PC-9 (cell line): ENCODE results near the gene RLIM.
A peak's percentile ranks its signal among the peaks of the same experiment; 100 is the strongest.

Source experiments
- EZH2 ChIP-seq: fragments of 200-600 bp; sonication (generic); IDR thresholded peaks from 2 replicates; pipeline ENCODE4 v1.8.0; 2017; ENCODE audit warnings: antibody characterized with exemption, low read depth
- TF ChIP-seq, protein P1 (sequence below): fragments of 200-600 bp; sonication (generic); conservative IDR thresholded peaks from 2 replicates; pipeline ENCODE4 v1.6.1; 2017; ENCODE audit warnings: mixed run types, antibody characterized with exemption, mild to moderate bottlenecking, moderate library complexity

GRCh38 chrX:74550295-74550802 lies 64.1 kb downstream of the RLIM start:
- TF ChIP-seq, protein P1, sequence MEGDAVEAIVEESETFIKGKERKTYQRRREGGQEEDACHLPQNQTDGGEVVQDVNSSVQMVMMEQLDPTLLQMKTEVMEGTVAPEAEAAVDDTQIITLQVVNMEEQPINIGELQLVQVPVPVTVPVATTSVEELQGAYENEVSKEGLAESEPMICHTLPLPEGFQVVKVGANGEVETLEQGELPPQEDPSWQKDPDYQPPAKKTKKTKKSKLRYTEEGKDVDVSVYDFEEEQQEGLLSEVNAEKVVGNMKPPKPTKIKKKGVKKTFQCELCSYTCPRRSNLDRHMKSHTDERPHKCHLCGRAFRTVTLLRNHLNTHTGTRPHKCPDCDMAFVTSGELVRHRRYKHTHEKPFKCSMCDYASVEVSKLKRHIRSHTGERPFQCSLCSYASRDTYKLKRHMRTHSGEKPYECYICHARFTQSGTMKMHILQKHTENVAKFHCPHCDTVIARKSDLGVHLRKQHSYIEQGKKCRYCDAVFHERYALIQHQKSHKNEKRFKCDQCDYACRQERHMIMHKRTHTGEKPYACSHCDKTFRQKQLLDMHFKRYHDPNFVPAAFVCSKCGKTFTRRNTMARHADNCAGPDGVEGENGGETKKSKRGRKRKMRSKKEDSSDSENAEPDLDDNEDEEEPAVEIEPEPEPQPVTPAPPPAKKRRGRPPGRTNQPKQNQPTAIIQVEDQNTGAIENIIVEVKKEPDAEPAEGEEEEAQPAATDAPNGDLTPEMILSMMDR: peak; percentile 92
- no peak for TF ChIP-seq EZH2
